Mesendoderm (in vitro differentiated cells): ENCODE measurements around the gene SPACA7.

Experiments
- DNase-seq: peaks from one replicate; pipeline ENCODE4 v3.0.0; 2013
- H2AK5ac ChIP-seq: 2 replicates; pipeline ENCODE4 v1.6.1; 2013; ENCODE audit warnings: low read length, inconsistent platforms
- H2BK120ac ChIP-seq: 2 replicates; pipeline ENCODE4 v1.6.1; 2013; ENCODE audit warnings: low read depth, mild to moderate bottlenecking, low read length, moderate library complexity, mixed read lengths
- H2BK15ac ChIP-seq: replicated peaks from 2 replicates; pipeline ENCODE4 v1.6.1; 2013; ENCODE audit warnings: low read depth, mild to moderate bottlenecking, moderate library complexity
- H2BK5ac ChIP-seq: 2 replicates; pipeline ENCODE4 v1.6.1; 2013; ENCODE audit warnings: low read length, inconsistent platforms
- H3K18ac ChIP-seq: 2 replicates; pipeline ENCODE4 v1.6.1; 2013; ENCODE audit warnings: mild to moderate bottlenecking, low read length, mixed read lengths
- H3K23ac ChIP-seq: one replicate; pipeline ENCODE4 v1.6.1; 2013; ENCODE audit warnings: low read length
- H3K27ac ChIP-seq: 2 replicates; pipeline ENCODE4 v1.5.1; 2013; ENCODE audit warnings: low read depth, mild to moderate bottlenecking, inconsistent platforms, low read length, moderate library complexity
- H3K27me3 ChIP-seq: 2 replicates; pipeline ENCODE4 v1.6.1; 2013; ENCODE audit warnings: low read length, control low read depth, mild to moderate bottlenecking, inconsistent platforms; ENCODE audit not compliant: insufficient read depth, poor library complexity
- H3K36me3 ChIP-seq: 2 replicates; pipeline ENCODE4 v1.6.1; 2013; ENCODE audit warnings: low read length, inconsistent platforms; ENCODE audit not compliant: control insufficient read depth, insufficient read depth
- H3K4ac ChIP-seq: one replicate; pipeline ENCODE4 v1.6.1; 2013; ENCODE audit warnings: low read depth, mild to moderate bottlenecking, low read length, moderate library complexity
- H3K4me1 ChIP-seq: 2 replicates; pipeline ENCODE4 v1.6.1; 2013; ENCODE audit warnings: low read depth, low read length, inconsistent platforms; ENCODE audit not compliant: control insufficient read depth
- H3K4me2 ChIP-seq: 2 replicates; pipeline ENCODE4 v1.6.1; 2013; ENCODE audit warnings: low read length
- H3K4me3 ChIP-seq: 2 replicates; pipeline ENCODE4 v1.5.1; 2013; ENCODE audit warnings: mild to moderate bottlenecking, low read length
- H3K56ac ChIP-seq: one replicate; pipeline ENCODE4 v1.6.1; 2013; ENCODE audit warnings: low read length
- H3K79me1 ChIP-seq: 2 replicates; pipeline ENCODE4 v1.6.1; 2013; ENCODE audit warnings: low read length, inconsistent platforms
- H3K79me2 ChIP-seq: 2 replicates; pipeline ENCODE4 v1.6.1; 2013; ENCODE audit warnings: mild to moderate bottlenecking, low read length; ENCODE audit not compliant: control insufficient read depth, insufficient read depth
- H3K9ac ChIP-seq: 2 replicates; pipeline ENCODE4 v1.6.1; 2013; ENCODE audit warnings: low read length, inconsistent platforms
- H4K5ac ChIP-seq: one replicate; pipeline ENCODE4 v1.6.1; 2013; ENCODE audit warnings: low read length
- H4K8ac ChIP-seq: one replicate; pipeline ENCODE4 v1.6.1; 2013; ENCODE audit warnings: low read depth, mild to moderate bottlenecking, control low read depth, low read length, moderate library complexity
- WGBS: extraction: QIAGEN DNeasy Blood & Tissue Kit; methylation state at CpG from one replicate; pipeline ENCODE4 v1.1.7; 2013; ENCODE audit warnings: low lambda C conversion rate, missing lambda C conversion rate; ENCODE audit not compliant: insufficient coverage; ENCODE audit errors: extremely low coverage; 5-methylcytosine and 5-hydroxymethylcytosine counted together

Gene SPACA7

DNA sequence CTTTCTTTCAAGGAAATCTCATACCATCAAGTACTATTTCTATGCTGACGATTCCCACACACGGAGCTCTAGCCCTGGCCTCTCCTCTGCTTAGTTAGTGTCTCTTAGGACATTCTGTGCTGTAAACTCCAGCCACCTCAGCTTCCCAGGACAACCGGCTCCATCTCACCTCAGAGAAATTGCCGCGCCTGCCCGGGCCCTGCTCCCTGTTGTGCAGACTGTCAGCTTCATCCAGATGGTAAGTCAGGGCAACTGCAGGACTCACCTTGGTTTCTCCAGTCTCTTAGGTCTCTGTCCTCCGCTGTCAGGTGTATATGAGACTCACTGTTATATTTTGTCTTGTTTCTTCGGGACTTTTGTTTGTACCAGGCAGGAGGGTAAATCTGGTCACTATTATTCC lies 98.7 kb downstream of the SPACA7 start:
- H3K79me2 ChIP-seq, result no peaks in the 10 kb centered on the region
- WGBS, result no CpG with 5 or more reads among the region's 8 CpGs
- no peak overlapping the region for H3K4ac ChIP-seq
- H3K18ac ChIP-seq, result no peak overlapping the region
- no peak overlapping the region for H2AK5ac ChIP-seq
- no peak overlapping the region for H3K9ac ChIP-seq
- H2BK5ac ChIP-seq, result no peak overlapping the region
- no peak overlapping the region for H3K23ac ChIP-seq
- H3K4me1 ChIP-seq, result no peaks in the 10 kb centered on the region
- no peak for DNase-seq
- no peak overlapping the region for H3K27ac ChIP-seq
- no peak overlapping the region for H3K4me3 ChIP-seq
- no peak overlapping the region for H2BK120ac ChIP-seq
- no peak overlapping the region for H3K4me2 ChIP-seq
- no peak overlapping the region for H4K5ac ChIP-seq
- no peaks in the 10 kb centered on the region for H3K79me1 ChIP-seq
- H3K56ac ChIP-seq, result no peak overlapping the region
- H2BK15ac ChIP-seq, result no peak overlapping the region
- no peaks in the 10 kb centered on the region for H3K36me3 ChIP-seq
- no peak overlapping the region for H4K8ac ChIP-seq
- no peaks in the 10 kb centered on the region for H3K27me3 ChIP-seq

DNA sequence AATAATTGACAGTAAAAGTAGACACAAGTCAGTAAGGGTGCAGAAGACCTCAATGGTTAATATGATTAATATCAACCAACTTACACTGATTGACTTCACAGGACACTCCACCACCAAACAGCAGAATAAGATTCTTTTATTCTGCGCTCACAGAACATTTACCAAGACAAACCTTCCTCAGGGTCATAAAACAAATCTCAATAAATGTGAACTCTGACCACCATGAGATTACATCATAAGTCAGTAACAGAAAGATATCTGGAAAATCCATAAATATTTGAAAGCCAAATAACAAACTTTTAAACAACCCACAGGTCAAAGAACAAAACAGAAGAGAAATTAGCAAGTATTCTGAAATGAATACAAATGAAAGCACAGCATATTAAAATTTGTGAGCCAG lies 99.7 kb downstream of the SPACA7 start:
- Histone ChIP-seq H2BK5ac (no peak overlapping the region), H2BK120ac (no peak overlapping the region), H3K23ac (no peak overlapping the region), H3K27me3 (no peaks in the 10 kb centered on the region), H3K79me2 (no peaks in the 10 kb centered on the region), H3K4me2 (no peak overlapping the region), H3K27ac (no peak overlapping the region), H3K9ac (no peak overlapping the region), H3K4me1 (no peaks in the 10 kb centered on the region), H3K4me3 (no peak overlapping the region), H2AK5ac (no peak overlapping the region), H3K36me3 (no peaks in the 10 kb centered on the region), H2BK15ac (no peak overlapping the region), H3K56ac (no peak overlapping the region), H4K8ac (no peak overlapping the region), H3K4ac (no peak overlapping the region), H4K5ac (no peak overlapping the region), H3K18ac (no peak overlapping the region), H3K79me1 (no peaks in the 10 kb centered on the region)
- WGBS, result no CpG with 5 or more reads among the region's 1 CpG
- DNase-seq, result no peak

DNA sequence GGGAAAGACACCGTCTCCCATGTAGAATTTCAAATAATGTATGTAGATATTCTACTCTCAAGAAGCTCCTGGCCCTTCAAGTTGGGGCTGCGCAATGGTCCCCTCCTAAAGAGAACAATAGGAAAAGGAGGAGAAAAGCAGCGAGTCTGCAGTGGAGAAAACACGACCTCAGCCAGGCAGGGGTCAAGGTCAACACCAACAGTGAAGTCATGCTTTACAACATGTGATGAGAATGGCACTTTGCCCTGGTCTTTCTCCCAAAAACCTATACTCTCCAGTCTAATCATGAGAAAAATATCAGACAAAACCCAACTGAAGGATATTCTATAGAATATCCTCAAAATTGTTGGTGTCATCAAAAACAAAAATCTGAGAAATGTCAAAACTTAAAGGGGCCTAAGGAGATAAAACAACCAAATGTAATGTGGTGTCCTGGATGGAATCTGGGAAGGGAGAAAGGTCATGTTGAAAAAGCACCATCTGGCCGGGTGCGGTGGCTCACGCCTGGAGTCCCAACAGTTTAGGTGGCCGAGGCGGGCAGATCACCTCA lies 101.0 kb downstream of the SPACA7 start:
- H3K27me3 ChIP-seq, result no peaks in the 10 kb centered on the region
- H2BK120ac ChIP-seq, result no peak overlapping the region
- H3K27ac ChIP-seq, result no peak overlapping the region
- no peak overlapping the region for H2BK5ac ChIP-seq
- H4K8ac ChIP-seq, result no peak overlapping the region
- no peak overlapping the region for H3K4ac ChIP-seq
- no peaks in the 10 kb centered on the region for H3K4me1 ChIP-seq
- H3K9ac ChIP-seq, result no peak overlapping the region
- H4K5ac ChIP-seq, result no peak overlapping the region
- no peak for DNase-seq
- no peak overlapping the region for H2AK5ac ChIP-seq
- H3K18ac ChIP-seq, result no peak overlapping the region
- H3K56ac ChIP-seq, result no peak overlapping the region
- no CpG with 5 or more reads among the region's 9 CpGs for WGBS
- no peaks in the 10 kb centered on the region for H3K79me1 ChIP-seq
- H3K36me3 ChIP-seq, result no peaks in the 10 kb centered on the region
- H2BK15ac ChIP-seq, result no peak overlapping the region
- no peak overlapping the region for H3K4me2 ChIP-seq
- H3K4me3 ChIP-seq, result no peak overlapping the region
- H3K23ac ChIP-seq, result no peak overlapping the region
- H3K79me2 ChIP-seq, result no peaks in the 10 kb centered on the region

DNA sequence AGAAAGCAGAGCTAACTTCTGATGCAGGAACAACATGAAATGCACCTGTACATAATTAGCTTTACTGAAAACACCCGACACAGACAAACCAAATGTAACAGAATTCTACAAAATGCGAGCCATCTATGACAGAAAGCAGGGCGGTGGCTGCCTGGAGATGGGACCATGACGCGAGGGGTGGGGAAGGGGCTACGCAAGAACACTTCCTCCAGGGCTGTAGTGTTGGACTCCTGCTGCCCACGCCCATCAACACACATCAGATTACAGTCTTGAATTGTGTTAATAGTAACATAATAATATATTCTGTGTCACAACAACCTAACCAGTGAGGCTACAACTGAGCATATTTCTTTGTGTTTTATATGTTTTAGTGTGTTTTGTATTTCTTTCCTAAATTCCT lies 103.2 kb downstream of the SPACA7 start:
- H4K8ac ChIP-seq, result no peak overlapping the region
- no peak overlapping the region for H3K9ac ChIP-seq
- no CpG with 5 or more reads among the region's 7 CpGs for WGBS
- no peak overlapping the region for H3K27ac ChIP-seq
- no peak overlapping the region for H3K56ac ChIP-seq
- no peak overlapping the region for H4K5ac ChIP-seq
- H3K4me2 ChIP-seq, result no peak overlapping the region
- no peaks in the 10 kb centered on the region for H3K27me3 ChIP-seq
- no peak overlapping the region for H2BK5ac ChIP-seq
- no peaks in the 10 kb centered on the region for H3K4me1 ChIP-seq
- no peaks in the 10 kb centered on the region for H3K79me1 ChIP-seq
- H3K4ac ChIP-seq, result no peak overlapping the region
- H2BK15ac ChIP-seq, result no peak overlapping the region
- no peak overlapping the region for H3K18ac ChIP-seq
- H3K4me3 ChIP-seq, result no peak overlapping the region
- no peak overlapping the region for H3K23ac ChIP-seq
- H3K36me3 ChIP-seq, result no peaks in the 10 kb centered on the region
- H2BK120ac ChIP-seq, result no peak overlapping the region
- no peak overlapping the region for H2AK5ac ChIP-seq
- DNase-seq, result no peak
- H3K79me2 ChIP-seq, result no peaks in the 10 kb centered on the region

DNA sequence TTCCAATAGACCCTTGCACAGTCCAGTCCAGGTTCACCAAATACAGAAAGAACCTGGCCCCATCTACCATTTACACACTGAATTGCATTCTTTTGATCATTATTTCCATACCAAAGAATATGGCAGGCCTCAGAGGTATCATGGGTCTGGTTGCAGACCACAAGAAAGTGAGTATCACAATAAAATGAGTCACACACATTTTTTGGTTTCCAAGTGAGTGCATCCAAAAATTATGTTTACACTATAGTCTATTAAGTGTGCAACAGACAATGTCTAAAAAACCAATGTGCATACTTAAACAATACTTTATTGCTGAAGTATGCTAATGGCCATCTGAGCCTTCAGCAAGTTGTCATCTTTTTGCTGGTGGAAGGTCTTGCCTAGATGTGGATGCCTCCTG lies 105.3 kb downstream of the SPACA7 start:
- no peak overlapping the region for H3K4ac ChIP-seq
- no peak overlapping the region for H3K4me2 ChIP-seq
- H2BK120ac ChIP-seq, result no peak overlapping the region
- no peak overlapping the region for H3K18ac ChIP-seq
- no peaks in the 10 kb centered on the region for H3K36me3 ChIP-seq
- no peak overlapping the region for H2BK15ac ChIP-seq
- no peak for DNase-seq
- no peak overlapping the region for H3K56ac ChIP-seq
- H3K4me1 ChIP-seq, result no peaks in the 10 kb centered on the region
- no peaks in the 10 kb centered on the region for H3K79me1 ChIP-seq
- no peaks in the 10 kb centered on the region for H3K79me2 ChIP-seq
- H3K23ac ChIP-seq, result no peak overlapping the region
- no peak overlapping the region for H3K9ac ChIP-seq
- no peak overlapping the region for H3K4me3 ChIP-seq
- no peaks in the 10 kb centered on the region for H3K27me3 ChIP-seq
- no peak overlapping the region for H2BK5ac ChIP-seq
- no peak overlapping the region for H4K5ac ChIP-seq
- no peak overlapping the region for H4K8ac ChIP-seq
- H2AK5ac ChIP-seq, result no peak overlapping the region
- no peak overlapping the region for H3K27ac ChIP-seq

DNA sequence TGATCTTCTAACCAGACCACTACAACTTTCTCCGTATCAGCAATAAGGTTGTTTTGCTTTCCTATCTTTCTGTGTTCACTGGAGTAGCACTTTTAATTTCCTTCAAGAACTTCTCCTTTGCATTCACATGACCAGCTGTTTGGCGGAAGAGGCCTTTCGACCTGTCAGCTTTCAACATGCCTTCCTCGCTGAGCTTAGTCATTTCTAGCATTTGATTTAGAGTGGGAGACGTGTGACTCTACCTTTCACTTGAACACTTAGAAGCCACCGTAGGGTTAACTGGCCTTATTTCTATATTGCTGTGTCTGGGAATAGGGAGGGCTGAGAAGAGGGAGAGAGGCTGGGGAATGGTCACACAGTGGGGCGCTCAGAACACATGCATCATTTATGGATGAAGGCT lies 107.1 kb downstream of the SPACA7 start:
- Histone ChIP-seq H3K4me2 (no peak overlapping the region), H3K4ac (no peak overlapping the region), H3K79me2 (no peaks in the 10 kb centered on the region), H3K4me3 (no peak overlapping the region), H3K23ac (no peak overlapping the region), H3K4me1 (no peaks in the 10 kb centered on the region), H3K36me3 (no peaks in the 10 kb centered on the region), H3K9ac (no peak overlapping the region), H2BK5ac (no peak overlapping the region), H2BK15ac (no peak overlapping the region), H3K56ac (no peak overlapping the region), H2AK5ac (no peak overlapping the region), H4K5ac (no peak overlapping the region), H4K8ac (no peak overlapping the region), H3K27me3 (no peaks in the 10 kb centered on the region), H3K18ac (no peak overlapping the region), H3K79me1 (no peaks in the 10 kb centered on the region), H3K27ac (no peak overlapping the region), H2BK120ac (no peak overlapping the region)
- no peak for DNase-seq
- no CpG with 5 or more reads among the region's 7 CpGs for WGBS
